ENCODE measurements around the gene CDHR2. TPM values are rescaled to one million over a fixed set of nuclear protein-coding genes. Genes with fewer than 3 reads are reported as not detected.

Gene CDHR2
- total RNA-seq, 4 donors from 2014 or later, result 0.07 to 0.27 (median 0.20) TPM; not detected in 1

DNA sequence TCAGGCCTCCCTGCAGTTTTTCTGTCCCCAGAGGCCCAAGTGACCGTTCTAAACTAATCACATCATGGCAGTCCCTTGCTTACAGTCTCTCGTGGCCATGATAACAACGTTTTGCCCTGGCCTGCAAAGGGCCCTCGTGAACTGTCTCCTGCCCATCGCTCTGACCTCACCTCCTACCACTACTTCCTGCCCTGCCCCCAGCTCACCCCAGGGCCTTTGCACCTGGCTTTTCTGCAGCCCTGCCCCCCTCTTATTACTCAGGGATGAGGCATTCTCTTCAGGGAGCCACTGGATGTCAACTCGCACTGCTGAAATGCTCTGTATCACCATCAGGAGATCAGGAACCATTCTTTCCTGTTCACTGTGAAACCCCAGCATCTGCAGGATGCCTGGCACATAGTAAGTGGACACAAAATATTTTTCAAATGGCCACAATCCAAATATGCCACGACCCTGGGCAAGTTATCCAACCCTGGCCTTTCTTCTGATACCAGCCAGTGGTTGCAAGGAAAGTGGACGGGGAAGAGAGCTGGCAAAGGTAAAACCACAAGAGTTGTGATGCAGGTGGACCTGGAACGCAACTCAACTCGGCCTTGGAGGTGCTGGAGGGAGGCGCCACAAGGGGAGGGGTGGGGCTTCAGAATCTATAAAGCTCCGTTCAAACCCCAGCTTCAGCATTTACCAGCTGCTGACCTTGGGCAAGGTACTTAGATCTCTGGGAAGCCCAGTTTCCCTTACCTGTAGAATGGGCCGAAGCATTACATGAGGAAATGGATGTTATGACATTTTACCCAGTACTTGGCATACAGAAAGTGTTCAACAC, 79.5 kb downstream of the CDHR2 start:
- in situ Hi-C loops (cut with MboI; ENCODE audit: low sequenced_read_pairs in 4 of 4), result no loop called here
- no peak overlapping the region for H3K27ac ChIP-seq
- no peaks in the 10 kb centered on the region for H3K36me3 ChIP-seq
- intact Hi-C loops (cut with DNase I; ENCODE audit: low total_unique reads), result no loop called here
- H3K4me3 ChIP-seq, result no peak overlapping the region
- H3K9me3 ChIP-seq, result no peaks in the 10 kb centered on the region
- no peak for DNase-seq
- H3K27me3 ChIP-seq, result peaks cover 17 to 30% (median 18%) of the 10 kb centered on the region in 3 donors
- H3K4me1 ChIP-seq, result peaks cover 11% of the 10 kb centered on the region in 2 donors
- no peak for ATAC-seq
- no peak for TF ChIP-seq POLR2A (IDR thresholded peaks at IDR 0.05)
- TF ChIP-seq, protein P1, sequence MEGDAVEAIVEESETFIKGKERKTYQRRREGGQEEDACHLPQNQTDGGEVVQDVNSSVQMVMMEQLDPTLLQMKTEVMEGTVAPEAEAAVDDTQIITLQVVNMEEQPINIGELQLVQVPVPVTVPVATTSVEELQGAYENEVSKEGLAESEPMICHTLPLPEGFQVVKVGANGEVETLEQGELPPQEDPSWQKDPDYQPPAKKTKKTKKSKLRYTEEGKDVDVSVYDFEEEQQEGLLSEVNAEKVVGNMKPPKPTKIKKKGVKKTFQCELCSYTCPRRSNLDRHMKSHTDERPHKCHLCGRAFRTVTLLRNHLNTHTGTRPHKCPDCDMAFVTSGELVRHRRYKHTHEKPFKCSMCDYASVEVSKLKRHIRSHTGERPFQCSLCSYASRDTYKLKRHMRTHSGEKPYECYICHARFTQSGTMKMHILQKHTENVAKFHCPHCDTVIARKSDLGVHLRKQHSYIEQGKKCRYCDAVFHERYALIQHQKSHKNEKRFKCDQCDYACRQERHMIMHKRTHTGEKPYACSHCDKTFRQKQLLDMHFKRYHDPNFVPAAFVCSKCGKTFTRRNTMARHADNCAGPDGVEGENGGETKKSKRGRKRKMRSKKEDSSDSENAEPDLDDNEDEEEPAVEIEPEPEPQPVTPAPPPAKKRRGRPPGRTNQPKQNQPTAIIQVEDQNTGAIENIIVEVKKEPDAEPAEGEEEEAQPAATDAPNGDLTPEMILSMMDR (IDR thresholded peaks at IDR 0.05 in 4 of 5, conservative IDR thresholded peaks at IDR 0.05 in 1 of 5), result no peak

DNA sequence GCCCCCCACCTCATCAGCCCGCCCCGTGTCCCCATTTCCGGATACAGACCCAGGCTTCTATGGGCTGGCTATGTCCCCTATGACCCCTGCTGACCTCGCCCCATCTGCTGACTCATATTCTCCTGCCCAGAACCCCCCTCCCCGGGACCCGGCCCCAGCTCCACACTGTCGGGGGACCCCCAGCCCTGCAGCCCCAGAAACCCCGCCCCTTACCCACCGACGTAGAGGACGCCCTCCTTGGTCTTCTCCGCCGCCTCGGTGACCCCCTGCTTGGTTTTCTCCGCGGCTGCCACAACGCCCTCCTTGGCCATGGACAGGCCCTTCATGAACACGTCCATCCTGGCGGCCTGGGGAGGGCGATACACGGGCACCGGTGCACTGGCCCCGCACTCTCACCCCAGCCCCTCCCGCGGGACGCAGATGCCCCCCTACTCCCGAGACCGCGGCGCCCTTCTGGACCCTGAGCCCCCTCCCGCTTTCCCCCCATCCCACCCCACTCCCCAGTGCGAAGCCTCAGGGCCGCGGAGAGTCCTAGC, 80.2 kb downstream of the CDHR2 start:
- peaks cover 17 to 30% (median 18%) of the 10 kb centered on the region in 3 donors for H3K27me3 ChIP-seq
- no peak for TF ChIP-seq POLR2A (IDR thresholded peaks at IDR 0.05)
- TF ChIP-seq, protein P1 (IDR thresholded peaks at IDR 0.05 in 4 of 5, conservative IDR thresholded peaks at IDR 0.05 in 1 of 5), result no peak

DNA sequence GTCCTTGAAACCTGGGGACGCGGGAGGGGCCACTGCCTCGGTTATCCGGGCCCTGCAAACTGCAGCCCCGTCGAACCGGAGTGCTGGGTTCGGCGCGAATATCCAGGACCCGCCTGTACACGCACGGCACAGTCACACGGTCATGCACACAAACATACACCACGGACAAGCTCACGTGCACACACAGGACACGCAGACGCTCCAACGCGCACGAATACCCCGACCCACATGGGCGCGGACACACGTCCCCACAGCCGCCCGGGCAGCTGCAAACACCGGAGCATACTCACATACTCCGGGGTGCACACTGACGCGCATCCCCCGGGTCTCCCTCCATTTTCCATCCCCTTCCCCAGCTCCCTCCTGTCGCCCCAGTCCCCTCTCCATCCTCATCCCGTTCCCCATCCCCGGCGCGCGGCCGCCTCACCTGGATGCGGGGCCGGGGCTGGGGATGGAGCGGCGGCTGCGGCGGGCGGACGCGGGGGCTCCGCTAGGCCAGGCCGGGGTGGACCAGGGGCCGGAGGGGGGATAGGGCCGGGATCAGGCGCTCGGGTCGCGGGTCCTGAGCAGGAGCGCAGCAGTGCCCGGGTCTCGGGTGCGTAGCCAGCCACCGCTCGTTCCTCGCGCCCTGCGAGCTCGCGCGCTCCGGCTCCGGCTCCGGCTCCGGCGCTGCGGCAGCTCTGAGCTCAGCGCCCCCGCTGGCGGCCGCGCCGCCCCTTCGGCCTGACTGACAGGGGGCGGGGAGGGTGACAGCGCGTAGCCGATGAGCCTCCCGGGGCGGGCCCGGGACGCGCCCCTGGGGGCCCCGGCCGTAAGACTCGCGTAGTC, 80.9 kb downstream of the CDHR2 start, which contains the start of the genes EIF4E1B and SNCB:
TSS of gene EIF4E1B (plus strand) at position 823 of the 828 bp plus-strand sequence. CDS start 12,113 bp downstream, outside the sequence.
TSS of gene SNCB (minus strand) at position 682 of the 828 bp plus-strand sequence. CDS start 880 bp downstream, outside the sequence.
- peak in 1 of 2 donors; percentile 11 for TF ChIP-seq POLR2A (IDR thresholded peaks at IDR 0.05)
- TF ChIP-seq, protein P1 (IDR thresholded peaks at IDR 0.05 in 4 of 5, conservative IDR thresholded peaks at IDR 0.05 in 1 of 5), result no peak
- ATAC-seq (peak; percentile 36 to 57), DNase-seq (no peak)
- H3K4me1 ChIP-seq, result peaks cover 11% of the 10 kb centered on the region in 2 donors
- intact Hi-C loops (cut with DNase I; ENCODE audit: low total_unique reads) (no loop called here), in situ Hi-C loops (cut with MboI; ENCODE audit: low sequenced_read_pairs in 4 of 4) (no loop called here)
- H3K27ac ChIP-seq, result peak within 1 kb of the TSS in 1 of 4 donors; percentile 41
- no peaks in the 10 kb centered on the region for H3K36me3 ChIP-seq
- H3K27me3 ChIP-seq, result peaks cover 17 to 30% (median 18%) of the 10 kb centered on the region in 3 donors
- peak within 1 kb of the TSS; percentile 14 to 60 (median 46) for H3K4me3 ChIP-seq
- H3K9me3 ChIP-seq, result no peaks in the 10 kb centered on the region

More for the DNA sequence above, 80.2 kb downstream of the CDHR2 start:
- in situ Hi-C loops (cut with MboI; ENCODE audit: low sequenced_read_pairs in 4 of 4) (no loop called here), intact Hi-C loops (cut with DNase I; ENCODE audit: low total_unique reads) (no loop called here)
- Histone ChIP-seq H3K4me1 (peaks cover 11% of the 10 kb centered on the region in 2 donors), H3K36me3 (no peaks in the 10 kb centered on the region), H3K4me3 (peak overlapping the region in 2 of 4 donors; percentile 36 to 60), H3K9me3 (no peaks in the 10 kb centered on the region), H3K27ac (no peak overlapping the region)
- DNase-seq (no peak), ATAC-seq (no peak)

DNA sequence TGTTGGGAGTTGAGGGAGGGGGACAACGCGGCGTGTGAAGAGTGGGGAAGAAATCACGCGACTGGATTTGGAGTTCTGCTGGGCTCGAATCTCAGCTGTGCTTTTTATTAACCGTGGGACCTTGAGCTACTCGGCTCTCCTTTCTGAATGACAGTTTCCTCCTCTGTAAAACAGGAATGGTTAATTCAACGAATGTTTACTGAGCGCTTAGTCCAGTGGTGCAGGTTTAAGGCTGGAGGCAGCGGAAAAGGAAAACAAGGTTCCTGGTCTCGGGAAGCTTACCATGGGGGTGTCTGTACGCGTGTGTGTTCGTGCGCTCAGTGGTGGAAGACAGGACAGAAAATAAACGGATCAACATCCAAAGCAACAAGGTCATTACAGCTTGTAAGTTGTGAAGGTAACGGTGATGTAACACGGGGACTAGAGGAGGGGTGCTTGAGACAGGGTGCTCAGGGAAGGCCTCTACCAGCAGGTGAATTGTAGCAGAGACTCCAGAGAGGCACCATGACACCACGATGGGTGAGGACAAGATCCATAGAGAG, 81.6 kb downstream of the CDHR2 start:
- ATAC-seq (peak in 1 of 2 donors; percentile 14), DNase-seq (no peak)
- in situ Hi-C loops (cut with MboI; ENCODE audit: low sequenced_read_pairs in 4 of 4), result no loop called here
- Histone ChIP-seq H3K9me3 (no peaks in the 10 kb centered on the region), H3K27me3 (peaks cover 17 to 30% (median 18%) of the 10 kb centered on the region in 3 donors), H3K27ac (peak overlapping the region in 1 of 4 donors; percentile 41), H3K4me3 (peak overlapping the region; percentile 14 to 60 (median 46)), H3K4me1 (peaks cover 11% of the 10 kb centered on the region in 2 donors), H3K36me3 (no peaks in the 10 kb centered on the region)
- TF ChIP-seq, protein P1 (IDR thresholded peaks at IDR 0.05 in 4 of 5, conservative IDR thresholded peaks at IDR 0.05 in 1 of 5), result no peak
- TF ChIP-seq POLR2A (IDR thresholded peaks at IDR 0.05), result peak in 1 of 2 donors; percentile 1
- intact Hi-C loops (cut with DNase I; ENCODE audit: low total_unique reads), result no loop called here

Measured in gastrocnemius medialis (tissue), 4 donors.